M059J (cell line): ENCODE results near the gene SCML1. TPM values are rescaled to one million over a fixed set of nuclear protein-coding genes. Genes with fewer than 3 reads are reported as not detected.
"Not testable (repeated sequence)": the region's sequence is repeated elsewhere in the genome, so short reads cannot be mapped to it uniquely, and the experiment has no call there.

Source experiments
- DNase-seq: peaks from one replicate; pipeline ENCODE4 v3.0.0-alpha.2; 2012; ENCODE audit warnings: low read depth
- total RNA-seq: library from RNA; depleted of rRNA; stranded (reverse); fragments of >200 nt; shearing (Covaris generic); gene quantifications from 2 replicates; pipeline ENCODE4 v1.2.3, GENCODE V29; 2014

Gene SCML1
- total RNA-seq, 1 experiment from 2014 or later: 16.7 TPM

- DNase-seq: peak; percentile 21
Observed at GRCh38 chrX:17738737-17739535, 1.6 kb downstream of the SCML1 start.

- DNase-seq: no peak
Observed at GRCh38 chrX:17740137-17741122, 3.1 kb downstream of the SCML1 start.

GRCh38 chrX:17741123-17741511 is 3.8 kb downstream of the SCML1 start:
- no peak for DNase-seq

GRCh38 chrX:17743913-17744312 is 6.6 kb downstream of the SCML1 start:
- DNase-seq: peak; percentile 45

- no peak for DNase-seq
Observed at GRCh38 chrX:17744896-17745523, 7.7 kb downstream of the SCML1 start.

GRCh38 chrX:17747692-17748091 is 10.4 kb downstream of the SCML1 start:
- DNase-seq: no peak

GRCh38 chrX:17748684-17749083 is 11.4 kb downstream of the SCML1 start:
- DNase-seq: no peak

GRCh38 chrX:17750436-17750835 is 13.1 kb downstream of the SCML1 start:
- DNase-seq: no peak

- DNase-seq: no peak
Observed at GRCh38 chrX:17758382-17758781, 21.1 kb downstream of the SCML1 start.

- DNase-seq: no peak
Observed at GRCh38 chrX:17759990-17760389, 22.7 kb downstream of the SCML1 start.

- DNase-seq: no peak
Observed at GRCh38 chrX:17767734-17768133, 30.4 kb downstream of the SCML1 start.

GRCh38 chrX:17768997-17769396 is 31.7 kb downstream of the SCML1 start:
- DNase-seq: no peak

GRCh38 chrX:17769701-17770269 is 32.5 kb downstream of the SCML1 start:
- no peak for DNase-seq

- DNase-seq: no peak
Observed at GRCh38 chrX:17773221-17773876, 36.1 kb downstream of the SCML1 start.

GRCh38 chrX:17774053-17774452 is 36.8 kb downstream of the SCML1 start:
- DNase-seq: no peak

- no peak for DNase-seq
Observed at GRCh38 chrX:17778997-17779396, 41.7 kb downstream of the SCML1 start.

GRCh38 chrX:17779434-17779833 is 42.1 kb downstream of the SCML1 start:
- no peak for DNase-seq

GRCh38 chrX:17786554-17787347 is 49.5 kb downstream of the SCML1 start:
- DNase-seq: not testable (repeated sequence)

- no peak for DNase-seq
Observed at GRCh38 chrX:17787557-17787956, 50.3 kb downstream of the SCML1 start.

- peak; percentile 14 for DNase-seq
Observed at GRCh38 chrX:17788439-17788838, 51.1 kb downstream of the SCML1 start.
